ENCODE results near the gene NRXN3. TPM values are rescaled to one million over a fixed set of nuclear protein-coding genes. Genes with fewer than 3 reads are reported as not detected.

Gene NRXN3
- total RNA-seq, 4 donors from 2014 or later = 0.04 to 0.16 TPM; not detected in 2

DNA sequence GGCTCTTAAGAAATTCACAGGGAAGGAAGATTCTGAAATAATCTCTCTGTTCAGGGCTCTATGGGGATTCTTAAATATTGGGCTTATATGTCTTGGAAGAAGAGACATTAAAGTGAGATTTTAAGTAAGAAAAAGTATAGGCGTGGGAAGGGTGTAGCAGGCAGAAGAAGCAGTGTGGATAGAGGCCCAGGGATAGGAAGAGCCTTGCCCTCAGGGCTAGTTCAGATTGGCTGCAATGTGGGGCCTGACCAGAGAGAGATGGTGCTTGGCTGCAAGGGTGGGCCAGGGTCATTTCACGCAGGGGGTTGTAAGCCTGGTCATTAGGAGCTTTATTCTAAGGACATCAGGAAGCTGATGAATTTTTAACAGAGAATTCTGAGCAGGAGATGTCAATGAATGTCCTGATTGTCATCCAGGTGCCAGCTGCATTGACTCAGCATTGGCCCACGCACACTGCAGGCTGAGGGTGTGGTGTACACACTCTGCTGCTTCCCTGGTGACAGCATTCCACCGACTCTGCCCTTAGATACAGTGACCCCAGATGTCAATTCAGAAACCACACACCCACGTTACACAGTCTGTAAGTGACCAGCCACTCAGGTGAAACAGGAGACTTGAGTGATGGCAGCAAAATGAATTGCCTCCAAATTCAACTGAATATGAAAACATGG lies 582.5 kb downstream of the NRXN3 start:
- H3K4me1 ChIP-seq = no peaks in the 10 kb centered on the region
- in situ Hi-C loops (cut with MboI; ENCODE audit: low sequenced_read_pairs in 4 of 4) (no loop called here), intact Hi-C loops (cut with DNase I; ENCODE audit: low total_unique reads) (no loop called here)
- no peak for DNase-seq
- TF ChIP-seq POLR2A (IDR thresholded peaks at IDR 0.05) = no peak
- TF ChIP-seq, protein P1, sequence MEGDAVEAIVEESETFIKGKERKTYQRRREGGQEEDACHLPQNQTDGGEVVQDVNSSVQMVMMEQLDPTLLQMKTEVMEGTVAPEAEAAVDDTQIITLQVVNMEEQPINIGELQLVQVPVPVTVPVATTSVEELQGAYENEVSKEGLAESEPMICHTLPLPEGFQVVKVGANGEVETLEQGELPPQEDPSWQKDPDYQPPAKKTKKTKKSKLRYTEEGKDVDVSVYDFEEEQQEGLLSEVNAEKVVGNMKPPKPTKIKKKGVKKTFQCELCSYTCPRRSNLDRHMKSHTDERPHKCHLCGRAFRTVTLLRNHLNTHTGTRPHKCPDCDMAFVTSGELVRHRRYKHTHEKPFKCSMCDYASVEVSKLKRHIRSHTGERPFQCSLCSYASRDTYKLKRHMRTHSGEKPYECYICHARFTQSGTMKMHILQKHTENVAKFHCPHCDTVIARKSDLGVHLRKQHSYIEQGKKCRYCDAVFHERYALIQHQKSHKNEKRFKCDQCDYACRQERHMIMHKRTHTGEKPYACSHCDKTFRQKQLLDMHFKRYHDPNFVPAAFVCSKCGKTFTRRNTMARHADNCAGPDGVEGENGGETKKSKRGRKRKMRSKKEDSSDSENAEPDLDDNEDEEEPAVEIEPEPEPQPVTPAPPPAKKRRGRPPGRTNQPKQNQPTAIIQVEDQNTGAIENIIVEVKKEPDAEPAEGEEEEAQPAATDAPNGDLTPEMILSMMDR (IDR thresholded peaks at IDR 0.05 in 4 of 5, conservative IDR thresholded peaks at IDR 0.05 in 1 of 5) = no peak
- H3K4me3 ChIP-seq = no peak overlapping the region
- no peak for ATAC-seq
- H3K27ac ChIP-seq = no peak overlapping the region
- no peaks in the 10 kb centered on the region for H3K27me3 ChIP-seq
- no peaks in the 10 kb centered on the region for H3K9me3 ChIP-seq
- H3K36me3 ChIP-seq = no peaks in the 10 kb centered on the region

DNA sequence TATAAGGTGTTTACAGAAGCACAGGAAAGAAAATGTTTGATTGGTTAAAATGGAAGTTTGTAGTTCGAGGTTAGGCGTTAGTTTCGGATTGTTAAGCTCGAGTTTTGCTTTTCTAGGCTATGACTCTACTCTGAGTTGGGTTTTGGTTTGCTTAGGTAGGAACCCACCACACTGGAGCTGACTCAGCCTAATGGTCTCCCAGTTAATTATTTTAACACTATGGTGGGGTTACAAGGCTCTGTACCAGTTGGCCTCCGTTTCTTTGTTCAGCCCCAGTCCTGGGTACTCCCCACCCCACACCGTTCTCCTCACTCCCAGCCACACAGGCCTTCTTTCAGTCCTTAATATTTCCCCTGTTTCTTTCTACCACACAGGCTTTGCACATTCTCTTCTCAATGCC lies 583.9 kb downstream of the NRXN3 start:
- no peak for ATAC-seq
- in situ Hi-C loops (cut with MboI; ENCODE audit: low sequenced_read_pairs in 4 of 4) = no loop called here
- Histone ChIP-seq H3K9me3 (no peaks in the 10 kb centered on the region), H3K27ac (no peak overlapping the region), H3K4me1 (no peaks in the 10 kb centered on the region), H3K36me3 (no peaks in the 10 kb centered on the region), H3K27me3 (no peaks in the 10 kb centered on the region), H3K4me3 (no peak overlapping the region)
- no peak for DNase-seq
- intact Hi-C loops (cut with DNase I; ENCODE audit: low total_unique reads) = no loop called here
- TF ChIP-seq POLR2A (IDR thresholded peaks at IDR 0.05) = no peak
- TF ChIP-seq, protein P1 (IDR thresholded peaks at IDR 0.05 in 4 of 5, conservative IDR thresholded peaks at IDR 0.05 in 1 of 5) = no peak

DNA sequence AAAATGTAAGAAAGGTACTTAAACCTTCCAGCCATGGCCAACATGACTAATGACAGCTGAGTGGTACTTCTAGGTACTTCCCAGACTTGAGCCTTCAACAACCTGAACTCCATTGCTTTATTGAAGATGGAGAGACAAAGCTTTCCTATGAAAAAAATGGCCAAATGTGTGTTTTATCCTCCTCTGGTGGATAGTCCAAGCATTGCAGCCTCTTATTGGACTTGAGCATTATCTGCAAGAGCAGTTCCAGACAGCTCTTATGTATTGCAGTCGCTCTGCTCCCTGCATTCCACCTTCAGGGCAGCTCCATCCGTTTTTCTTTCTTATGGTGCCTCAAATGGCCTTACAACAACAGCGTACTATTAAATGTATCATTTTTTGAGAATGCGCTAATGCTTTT lies 588.2 kb downstream of the NRXN3 start:
- in situ Hi-C loops (cut with MboI; ENCODE audit: low sequenced_read_pairs in 4 of 4) = no loop called here
- Histone ChIP-seq H3K36me3 (no peaks in the 10 kb centered on the region), H3K4me3 (no peak overlapping the region), H3K27me3 (no peaks in the 10 kb centered on the region), H3K4me1 (no peaks in the 10 kb centered on the region), H3K27ac (no peak overlapping the region), H3K9me3 (no peaks in the 10 kb centered on the region)
- intact Hi-C loops (cut with DNase I; ENCODE audit: low total_unique reads) = no loop called here
- ATAC-seq (no peak), DNase-seq (no peak)
- TF ChIP-seq, protein P1 (IDR thresholded peaks at IDR 0.05 in 4 of 5, conservative IDR thresholded peaks at IDR 0.05 in 1 of 5) = no peak
- TF ChIP-seq POLR2A (IDR thresholded peaks at IDR 0.05) = no peak

DNA sequence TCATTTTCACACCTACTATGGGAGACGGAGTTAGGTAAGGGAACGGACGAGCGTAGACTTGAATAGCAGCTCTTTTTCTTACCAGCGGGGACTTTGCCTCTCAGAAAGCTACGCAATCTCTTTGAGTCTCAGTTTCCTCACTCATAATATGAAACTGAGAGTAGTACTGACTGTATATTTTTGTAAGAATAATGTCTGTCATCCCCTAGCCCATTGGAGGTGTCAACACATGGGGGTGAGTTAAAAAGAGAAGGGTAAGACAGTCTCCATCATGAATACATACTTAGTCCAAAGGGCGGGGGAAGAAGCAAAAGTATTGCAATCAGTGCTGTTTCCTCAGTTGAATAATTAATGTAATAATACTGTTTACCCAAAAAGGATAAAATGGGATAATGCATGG lies 592.2 kb downstream of the NRXN3 start:
- Histone ChIP-seq H3K27ac (no peak overlapping the region), H3K4me3 (no peak overlapping the region), H3K27me3 (no peaks in the 10 kb centered on the region), H3K4me1 (no peaks in the 10 kb centered on the region), H3K9me3 (no peaks in the 10 kb centered on the region), H3K36me3 (no peaks in the 10 kb centered on the region)
- in situ Hi-C loops (cut with MboI; ENCODE audit: low sequenced_read_pairs in 4 of 4) (no loop called here), intact Hi-C loops (cut with DNase I; ENCODE audit: low total_unique reads) (no loop called here)
- DNase-seq (no peak), ATAC-seq (no peak)
- TF ChIP-seq POLR2A (IDR thresholded peaks at IDR 0.05) = no peak
- TF ChIP-seq, protein P1 (IDR thresholded peaks at IDR 0.05 in 4 of 5, conservative IDR thresholded peaks at IDR 0.05 in 1 of 5) = no peak

- DNase-seq (no peak), ATAC-seq (no peak)
- Histone ChIP-seq H3K4me1 (no peaks in the 10 kb centered on the region), H3K4me3 (no peak overlapping the region), H3K27ac (no peak overlapping the region), H3K36me3 (no peaks in the 10 kb centered on the region), H3K9me3 (no peaks in the 10 kb centered on the region), H3K27me3 (no peaks in the 10 kb centered on the region)
- in situ Hi-C loops (cut with MboI; ENCODE audit: low sequenced_read_pairs in 4 of 4) = no loop called here
- intact Hi-C loops (cut with DNase I; ENCODE audit: low total_unique reads) = no loop called here
- no peak for TF ChIP-seq POLR2A (IDR thresholded peaks at IDR 0.05)
Observed at GRCh38 chr14:78763746-78764145, 593.6 kb downstream of the NRXN3 start.
